HUES48 (cell line): ENCODE data around the gene CHPF2.
A peak's percentile ranks its signal among the peaks of the same experiment; 100 is the strongest.

Source experiments
- H3K27ac ChIP-seq: one replicate; pipeline ENCODE4 v1.7.0; 2013; ENCODE audit warnings: low read depth, low read length, inconsistent platforms
- H3K27me3 ChIP-seq: 2 replicates; pipeline ENCODE4 v1.6.1; 2013; ENCODE audit warnings: mild to moderate bottlenecking, low read length; ENCODE audit not compliant: control insufficient read depth, insufficient read depth
- H3K36me3 ChIP-seq: 2 replicates; pipeline ENCODE4 v1.6.1; 2013; ENCODE audit warnings: low read length; ENCODE audit not compliant: control insufficient read depth, insufficient read depth
- H3K4me1 ChIP-seq: 2 replicates; pipeline ENCODE4 v1.6.1; 2013; ENCODE audit warnings: mild to moderate bottlenecking, low read length; ENCODE audit not compliant: control insufficient read depth, insufficient read depth
- H3K4me3 ChIP-seq: 2 replicates; pipeline ENCODE4 v1.5.1; 2013; ENCODE audit warnings: mild to moderate bottlenecking, low read depth, low read length
- H3K9ac ChIP-seq: 2 replicates; pipeline ENCODE4 v1.6.1; 2013; ENCODE audit warnings: mild to moderate bottlenecking, low read depth, low read length, moderate library complexity
- H3K9me3 ChIP-seq: 2 replicates; pipeline ENCODE4 v1.6.1; 2013; ENCODE audit warnings: low read length; ENCODE audit not compliant: control insufficient read depth, insufficient read depth

CHPF2 gene

DNA sequence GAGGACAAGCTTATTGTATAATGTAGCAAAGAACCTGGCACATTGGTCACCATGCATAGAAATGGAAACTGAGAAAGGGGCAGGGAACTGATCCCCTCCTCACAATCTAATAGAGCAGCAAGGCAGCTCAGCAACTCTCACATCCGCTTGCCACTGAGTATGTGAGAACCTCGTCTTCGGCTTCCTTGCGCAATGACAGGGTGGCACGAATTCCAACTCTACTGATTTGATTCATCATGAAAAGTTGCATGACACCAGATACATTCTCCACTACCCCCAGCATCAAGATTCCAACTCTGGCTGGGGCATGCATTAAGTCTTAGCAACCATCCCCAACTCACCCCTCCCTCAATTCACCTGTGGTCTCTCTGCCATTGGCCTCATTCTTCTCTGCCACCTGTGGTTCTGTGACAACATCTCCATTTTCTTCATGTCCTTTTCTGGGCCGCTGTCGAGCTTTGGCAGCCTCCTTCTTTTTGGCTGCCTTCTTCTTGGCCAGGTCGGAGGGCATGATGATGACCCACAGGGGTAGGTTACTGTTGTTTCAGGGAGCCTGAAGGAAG lies 6.3 kb upstream of the CHPF2 start:
- no peaks in the 10 kb centered on the region for H3K9me3 ChIP-seq
- no peaks in the 10 kb centered on the region for H3K27me3 ChIP-seq
- peaks cover 47% of the 10 kb centered on the region for H3K36me3 ChIP-seq
- H3K4me1 ChIP-seq = peaks cover 11% of the 10 kb centered on the region; the same call in 1 of the 2 replicates
- H3K27ac ChIP-seq = no peak overlapping the region
- H3K4me3 ChIP-seq = peak overlapping the region; percentile 88
- H3K9ac ChIP-seq = peak overlapping the region; percentile 45; the same call in 1 of the 2 replicates

DNA sequence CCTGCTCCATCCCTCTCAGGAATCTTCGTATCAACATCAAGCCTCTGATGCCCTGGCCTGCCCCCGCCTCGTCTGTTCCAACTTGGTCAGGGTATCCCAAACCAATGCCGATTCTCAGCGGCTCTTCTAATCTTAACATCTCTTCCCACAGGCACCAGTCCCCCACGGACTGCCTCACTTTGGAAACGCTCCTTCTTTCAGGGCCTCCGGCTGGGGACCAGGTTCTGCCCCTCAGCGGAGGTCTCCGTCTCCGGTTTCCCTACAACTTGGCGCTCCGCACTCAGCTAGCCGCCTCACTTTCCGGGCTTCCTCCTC lies 5.8 kb upstream of the CHPF2 start:
- H3K9ac ChIP-seq = peak overlapping the region; percentile 45
- peaks cover 45% of the 10 kb centered on the region for H3K36me3 ChIP-seq
- no peak overlapping the region for H3K27ac ChIP-seq
- H3K27me3 ChIP-seq = no peaks in the 10 kb centered on the region
- H3K9me3 ChIP-seq = no peaks in the 10 kb centered on the region
- H3K4me3 ChIP-seq = peak overlapping the region; percentile 88
- peaks cover 11% of the 10 kb centered on the region; the same call in 1 of the 2 replicates for H3K4me1 ChIP-seq

DNA sequence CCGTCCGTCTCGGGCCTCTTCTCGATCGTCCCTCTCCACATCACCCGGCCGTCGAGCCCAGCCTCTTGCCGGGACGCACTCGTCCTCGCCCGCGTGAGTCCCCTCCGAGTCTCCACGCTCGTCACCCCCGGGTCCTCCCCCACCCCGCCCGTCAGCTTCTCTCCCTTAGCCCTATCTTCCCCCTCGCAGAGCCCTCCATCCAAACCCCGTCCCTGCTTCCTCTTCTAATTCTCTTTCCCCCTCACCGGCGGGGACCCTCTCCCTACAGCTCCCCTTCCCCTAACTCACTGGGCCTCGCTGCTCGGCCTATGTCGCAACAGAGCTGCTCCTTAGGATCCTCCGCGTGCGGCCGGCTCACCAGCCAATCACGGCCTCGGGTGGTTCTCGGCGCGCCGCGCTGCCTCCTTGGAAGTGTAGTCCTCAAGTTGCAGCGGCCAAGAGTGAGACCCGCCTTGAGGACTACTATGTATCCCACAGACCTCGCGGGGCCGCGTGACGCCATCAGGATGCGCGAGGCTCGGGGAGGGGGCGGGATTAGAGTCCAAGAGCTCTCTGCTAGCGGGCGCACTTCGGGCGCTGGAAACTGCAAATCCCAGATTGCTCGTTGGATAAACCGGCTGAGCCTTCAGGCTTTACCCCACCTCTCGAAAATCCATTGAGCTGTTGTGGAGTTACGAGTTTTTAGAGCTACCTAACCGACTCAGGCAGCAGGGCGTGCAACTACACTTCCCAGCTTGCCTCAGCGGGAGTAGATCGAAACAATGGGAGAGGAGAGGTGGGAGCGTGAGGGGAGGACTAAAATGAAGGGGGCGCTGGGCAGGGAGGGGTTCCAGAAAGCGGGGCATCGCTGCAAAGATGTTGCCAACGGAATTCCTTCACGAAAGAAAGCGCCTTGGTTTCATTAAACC lies 5.2 kb upstream of the CHPF2 start, which contains the start of gene ABCF2:
TSS of gene ABCF2 (minus strand) at position 331 of the 908 bp plus-strand sequence. CDS start 747 bp downstream, outside the sequence.
- H3K27me3 ChIP-seq = no peaks in the 10 kb centered on the region
- H3K4me1 ChIP-seq = peaks cover 11% of the 10 kb centered on the region; the same call in 1 of the 2 replicates
- peak within 1 kb of the TSS; percentile 91 for H3K27ac ChIP-seq

DNA sequence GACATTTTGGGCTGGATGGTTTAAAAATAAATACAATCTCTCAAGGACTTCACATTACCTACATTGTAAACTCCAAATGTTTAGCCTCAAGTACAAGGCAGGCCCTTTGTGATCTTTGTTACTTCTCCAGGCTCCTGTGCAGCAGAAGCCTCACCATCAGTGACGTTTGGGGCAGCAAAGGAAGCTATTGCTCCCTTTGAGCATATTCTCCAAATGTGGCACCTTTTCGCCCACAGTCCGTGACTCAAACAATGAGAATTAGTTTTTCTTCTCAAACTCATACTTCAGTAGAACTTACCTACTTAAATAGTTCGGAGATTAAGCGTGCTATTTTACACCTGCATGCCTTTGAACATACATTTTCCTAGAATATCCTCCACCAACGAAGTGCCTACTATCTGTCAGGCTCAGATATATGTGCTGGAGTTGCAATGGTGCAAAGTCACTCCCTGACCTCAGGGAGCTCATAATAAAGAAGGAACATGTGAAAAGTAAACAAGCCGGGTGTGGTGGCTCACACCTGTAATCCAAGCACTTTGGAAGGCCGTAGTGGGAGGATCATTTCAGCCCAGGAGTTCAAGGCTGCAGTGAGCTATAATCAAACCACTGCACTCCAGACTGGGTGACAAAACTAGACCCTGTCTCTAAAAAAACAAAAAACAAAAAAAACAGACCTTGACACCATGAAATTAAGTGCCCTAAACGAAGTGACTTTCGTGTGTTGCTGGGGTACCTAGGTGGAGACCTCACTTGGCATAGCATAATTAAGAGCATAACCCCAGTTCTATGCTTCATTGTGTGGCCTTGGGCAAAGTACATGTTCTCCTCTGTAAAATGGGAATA lies 4.0 kb upstream of the CHPF2 start:
- H3K9me3 ChIP-seq = no peaks in the 10 kb centered on the region
- H3K4me1 ChIP-seq = peaks cover 12% of the 10 kb centered on the region; the same call in 1 of the 2 replicates
- H3K9ac ChIP-seq = peak overlapping the region; percentile 68
- no peaks in the 10 kb centered on the region for H3K27me3 ChIP-seq
- H3K4me3 ChIP-seq = peak overlapping the region; percentile 88
- H3K36me3 ChIP-seq = peaks cover 27% of the 10 kb centered on the region
- H3K27ac ChIP-seq = peak overlapping the region; percentile 91

More for the DNA sequence above, 5.2 kb upstream of the CHPF2 start, which contains the start of gene ABCF2:
- Histone ChIP-seq H3K36me3 (peaks cover 39% of the 10 kb centered on the region), H3K9me3 (no peaks in the 10 kb centered on the region), H3K4me3 (peak within 1 kb of the TSS; percentile 88), H3K9ac (peak within 1 kb of the TSS; percentile 68)

DNA sequence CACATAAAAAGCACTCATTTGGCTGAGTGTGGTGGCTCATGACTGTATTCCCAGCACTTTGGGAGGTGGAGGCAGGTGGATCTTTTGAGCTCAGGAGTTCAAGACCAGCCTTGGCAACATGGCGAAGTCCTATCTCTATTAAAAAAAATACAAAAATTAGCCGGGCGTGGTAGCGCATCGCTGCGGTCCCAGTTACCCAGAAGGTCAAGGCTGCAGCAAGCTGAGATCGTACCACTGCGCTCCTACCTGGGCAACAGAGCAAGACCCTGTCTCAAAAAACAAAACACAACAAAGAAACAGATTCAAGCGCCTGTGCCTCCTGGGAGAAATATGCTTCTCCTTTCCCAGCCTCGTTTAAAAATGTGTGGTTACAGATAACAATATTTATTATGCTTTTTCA lies 3.0 kb upstream of the CHPF2 start:
- Histone ChIP-seq H3K9ac (no peak overlapping the region), H3K4me3 (no peak overlapping the region), H3K27me3 (no peaks in the 10 kb centered on the region), H3K9me3 (no peaks in the 10 kb centered on the region), H3K4me1 (peaks cover 16% of the 10 kb centered on the region; the same call in 1 of the 2 replicates), H3K27ac (no peak overlapping the region), H3K36me3 (peaks cover 17% of the 10 kb centered on the region)

DNA sequence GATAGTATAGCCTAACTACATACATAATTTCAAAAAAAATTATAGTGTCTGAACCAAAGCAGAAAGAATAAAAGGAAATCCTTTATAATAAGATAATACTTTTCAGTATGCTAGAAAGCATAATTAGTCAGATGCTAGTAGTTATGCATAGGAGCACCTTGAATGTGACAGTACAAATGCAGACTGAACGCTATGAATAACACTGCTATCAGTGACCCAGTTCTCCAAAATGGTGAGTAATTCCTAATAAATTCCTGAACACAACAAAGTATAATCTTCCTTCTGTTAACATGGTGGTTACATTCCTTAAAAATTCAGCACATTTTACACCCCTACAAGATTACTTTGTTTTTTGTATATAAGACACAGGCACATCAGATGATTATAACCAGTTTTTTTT lies 1.2 kb upstream of the CHPF2 start:
- Histone ChIP-seq H3K9ac (no peak overlapping the region), H3K27me3 (no peaks in the 10 kb centered on the region)

DNA sequence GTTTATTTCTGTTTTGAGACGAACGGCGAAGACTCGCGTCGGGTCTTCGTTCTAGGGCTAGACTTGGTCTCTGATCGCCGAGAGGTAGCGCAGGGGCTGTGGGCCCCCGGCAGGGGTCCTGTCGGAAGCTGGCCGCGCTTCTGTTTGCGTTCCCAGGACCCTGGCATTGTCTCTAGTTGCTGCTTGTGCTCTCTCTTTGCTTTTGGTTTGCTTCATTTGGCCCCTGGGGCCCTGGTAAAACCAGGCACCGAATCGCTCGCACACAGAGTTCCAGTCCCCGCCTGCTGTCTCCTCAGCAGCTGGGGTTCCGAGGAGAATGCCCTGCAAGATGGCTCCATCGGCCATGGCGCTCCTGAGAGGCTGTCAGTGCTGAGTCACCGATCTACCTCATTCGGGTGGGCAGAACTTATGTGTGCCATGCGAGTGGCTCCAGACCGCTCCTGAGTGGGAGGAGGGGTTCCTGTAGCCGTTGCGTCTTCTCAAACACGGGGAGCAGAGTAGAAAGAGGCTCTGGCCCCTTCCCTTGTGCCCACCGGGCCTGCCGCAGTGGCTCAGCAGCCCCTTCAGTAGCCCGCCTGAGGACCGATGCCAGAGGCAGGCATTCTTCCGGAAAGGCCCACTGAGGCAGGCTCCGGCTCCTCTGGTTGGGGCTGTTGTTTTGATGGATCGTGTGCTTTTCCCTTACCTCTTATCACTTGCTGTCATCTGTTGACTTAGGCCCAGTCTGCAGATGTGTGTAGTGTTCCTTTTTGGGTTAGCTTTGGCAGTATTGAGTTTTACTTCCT lies 826 bp downstream of the CHPF2 start:
- Histone ChIP-seq H3K4me3 (peak overlapping the region; percentile 87), H3K4me1 (0 out of 2 replicates have a peak, but pooled peaks cover 7% of the 10 kb centered on the region), H3K27ac (peak overlapping the region; percentile 73), H3K36me3 (peaks cover 32% of the 10 kb centered on the region), H3K9ac (peak overlapping the region; percentile 57), H3K27me3 (no peaks in the 10 kb centered on the region), H3K9me3 (no peaks in the 10 kb centered on the region)

More for the DNA sequence above, 1.2 kb upstream of the CHPF2 start:
- no peaks in the 10 kb centered on the region for H3K9me3 ChIP-seq
- no peak overlapping the region for H3K4me3 ChIP-seq
- H3K36me3 ChIP-seq = peaks cover 14% of the 10 kb centered on the region
- no peak overlapping the region for H3K27ac ChIP-seq
- H3K4me1 ChIP-seq = peaks cover 12% of the 10 kb centered on the region; the same call in 1 of the 2 replicates

DNA sequence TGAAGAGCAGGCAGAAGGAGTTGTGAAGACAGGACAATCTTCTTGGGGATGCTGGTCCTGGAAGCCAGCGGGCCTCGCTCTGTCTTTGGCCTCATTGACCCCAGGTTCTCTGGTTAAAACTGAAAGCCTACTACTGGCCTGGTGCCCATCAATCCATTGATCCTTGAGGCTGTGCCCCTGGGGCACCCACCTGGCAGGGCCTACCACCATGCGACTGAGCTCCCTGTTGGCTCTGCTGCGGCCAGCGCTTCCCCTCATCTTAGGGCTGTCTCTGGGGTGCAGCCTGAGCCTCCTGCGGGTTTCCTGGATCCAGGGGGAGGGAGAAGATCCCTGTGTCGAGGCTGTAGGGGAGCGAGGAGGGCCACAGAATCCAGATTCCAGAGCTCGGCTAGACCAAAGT lies 1.5 kb downstream of the CHPF2 start:
- Histone ChIP-seq H3K9ac (no peak overlapping the region), H3K27ac (no peak overlapping the region), H3K9me3 (no peaks in the 10 kb centered on the region), H3K27me3 (no peaks in the 10 kb centered on the region), H3K4me3 (peak overlapping the region; percentile 87), H3K36me3 (peaks cover 36% of the 10 kb centered on the region), H3K4me1 (0 out of 2 replicates have a peak, but pooled peaks cover 5% of the 10 kb centered on the region)

DNA sequence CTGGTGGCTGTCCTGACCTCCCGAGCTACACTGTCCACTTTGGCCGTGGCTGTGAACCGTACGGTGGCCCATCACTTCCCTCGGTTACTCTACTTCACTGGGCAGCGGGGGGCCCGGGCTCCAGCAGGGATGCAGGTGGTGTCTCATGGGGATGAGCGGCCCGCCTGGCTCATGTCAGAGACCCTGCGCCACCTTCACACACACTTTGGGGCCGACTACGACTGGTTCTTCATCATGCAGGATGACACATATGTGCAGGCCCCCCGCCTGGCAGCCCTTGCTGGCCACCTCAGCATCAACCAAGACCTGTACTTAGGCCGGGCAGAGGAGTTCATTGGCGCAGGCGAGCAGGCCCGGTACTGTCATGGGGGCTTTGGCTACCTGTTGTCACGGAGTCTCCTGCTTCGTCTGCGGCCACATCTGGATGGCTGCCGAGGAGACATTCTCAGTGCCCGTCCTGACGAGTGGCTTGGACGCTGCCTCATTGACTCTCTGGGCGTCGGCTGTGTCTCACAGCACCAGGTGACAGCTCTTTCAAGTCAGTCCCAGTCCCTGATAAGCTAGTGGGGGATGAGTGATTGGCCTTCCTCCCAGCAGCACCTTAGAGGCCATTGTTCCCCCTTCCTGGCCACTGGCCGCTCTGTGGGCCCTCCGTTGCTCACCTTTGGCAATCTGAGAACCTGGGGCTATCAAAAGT lies 3.0 kb downstream of the CHPF2 start:
- H3K27ac ChIP-seq = no peak overlapping the region
- no peaks in the 10 kb centered on the region for H3K27me3 ChIP-seq
- peaks cover 36% of the 10 kb centered on the region for H3K36me3 ChIP-seq
- no peaks in the 10 kb centered on the region for H3K9me3 ChIP-seq
- H3K4me3 ChIP-seq = no peak overlapping the region
- no peak overlapping the region for H3K9ac ChIP-seq
- 0 out of 2 replicates have a peak, but pooled peaks cover 5% of the 10 kb centered on the region for H3K4me1 ChIP-seq
